GM21528 (cell line): ENCODE results near the gene STX1B.

Experiments used
- ATAC-seq: cut with Tn5 transposase; IDR thresholded peaks from one replicate; pipeline ENCODE4 v1.9.1; 2021; ENCODE audit warnings: mild to moderate bottlenecking, moderate library complexity; ENCODE audit not compliant: unreplicated experiment, low FRiP score

The STX1B gene

GRCh38 chr16:30980434-30980833, 30.0 kb downstream of the STX1B start:
- no peak for ATAC-seq

GRCh38 chr16:30980023-30980371, 30.4 kb downstream of the STX1B start:
- ATAC-seq, result no peak

GRCh38 chr16:30979170-30980022, 31.0 kb downstream of the STX1B start:
- ATAC-seq, result no peak

- no peak for ATAC-seq
These were observed 32.9 kb downstream of the STX1B start for GRCh38 chr16:30977502-30977901.

GRCh38 chr16:30976486-30976885, 34.0 kb downstream of the STX1B start:
- ATAC-seq, result no peak

- ATAC-seq, result no peak
These were observed 36.1 kb downstream of the STX1B start for GRCh38 chr16:30974348-30974747.

GRCh38 chr16:30972872-30973271, 37.6 kb downstream of the STX1B start:
- ATAC-seq, result no peak

GRCh38 chr16:30971298-30971697, 39.1 kb downstream of the STX1B start:
- ATAC-seq, result no peak

- no peak for ATAC-seq
These were observed 41.1 kb downstream of the STX1B start for GRCh38 chr16:30969246-30969842.

- no peak for ATAC-seq
These were observed 42.6 kb downstream of the STX1B start for GRCh38 chr16:30967795-30968194.

- ATAC-seq, result no peak
These were observed 44.3 kb downstream of the STX1B start for GRCh38 chr16:30966033-30966619.

- ATAC-seq, result no peak
These were observed 45.0 kb downstream of the STX1B start for GRCh38 chr16:30965436-30965835.

GRCh38 chr16:30964574-30965226, 45.7 kb downstream of the STX1B start:
- no peak for ATAC-seq

GRCh38 chr16:30963925-30964511, 46.4 kb downstream of the STX1B start:
- no peak for ATAC-seq

GRCh38 chr16:30961384-30961783, 49.1 kb downstream of the STX1B start:
- ATAC-seq, result no peak

- peak; percentile 28 for ATAC-seq
These were observed 52.0 kb downstream of the STX1B start for GRCh38 chr16:30958175-30959079.

GRCh38 chr16:30957456-30958174, 52.8 kb downstream of the STX1B start, which contains the start of gene SETD1A:
Gene SETD1A, plus strand, starts transcription at chr16:30957754. Its CDS starts 978 bp downstream, at chr16:30958732.
- peak; percentile 68 for ATAC-seq

GRCh38 chr16:30956601-30957455, 53.6 kb downstream of the STX1B start:
- ATAC-seq, result peak; percentile 43
